H9 (cell line): ENCODE measurements around the gene SERPINB2. TPM values are rescaled to one million over a fixed set of nuclear protein-coding genes. Genes with fewer than 3 reads are reported as not detected.

ENCODE experiments used
- DNase-seq: peaks from one replicate; pipeline ENCODE4 v3.0.0-alpha.2; 2017
- H2AFZ ChIP-seq: one replicate; pipeline ENCODE4 v1.6.1; 2013; ENCODE audit warnings: mild to moderate bottlenecking, low read length, control low read depth, moderate library complexity
- H2AK5ac ChIP-seq: 2 replicates; pipeline ENCODE4 v1.6.1; 2013; ENCODE audit warnings: low read length, control low read depth, mixed read lengths; ENCODE audit not compliant: insufficient read length
- H2BK120ac ChIP-seq: one replicate; pipeline ENCODE4 v1.6.1; 2013; ENCODE audit warnings: low read depth, mild to moderate bottlenecking, low read length, control low read depth, inconsistent platforms; ENCODE audit not compliant: poor library complexity, severe bottlenecking
- H2BK12ac ChIP-seq: 2 replicates; pipeline ENCODE4 v1.6.1; 2013; ENCODE audit warnings: low read length, control low read depth, mixed read lengths, low read depth; ENCODE audit not compliant: insufficient read length
- H2BK15ac ChIP-seq: 2 replicates; pipeline ENCODE4 v1.6.1; 2013; ENCODE audit warnings: low read depth, low read length, control low read depth
- H2BK20ac ChIP-seq: one replicate; pipeline ENCODE4 v1.6.1; 2013; ENCODE audit warnings: low read depth, mild to moderate bottlenecking, low read length, control low read depth, inconsistent platforms; ENCODE audit not compliant: poor library complexity, severe bottlenecking
- H2BK5ac ChIP-seq: 2 replicates; pipeline ENCODE4 v1.6.1; 2013; ENCODE audit warnings: low read length, control low read depth, mixed read lengths; ENCODE audit not compliant: insufficient read length
- H3K14ac ChIP-seq: 2 replicates; pipeline ENCODE4 v1.6.1; 2013; ENCODE audit warnings: low read length, control low read depth; ENCODE audit not compliant: insufficient read depth
- H3K18ac ChIP-seq: 2 replicates; pipeline ENCODE4 v1.6.1; 2013; ENCODE audit warnings: low read depth, mild to moderate bottlenecking, mixed read lengths, low read length, control low read depth; ENCODE audit not compliant: insufficient read length
- H3K23ac ChIP-seq: 2 replicates; pipeline ENCODE4 v1.6.1; 2013; ENCODE audit warnings: low read length, control low read depth, mixed read lengths, low read depth; ENCODE audit not compliant: insufficient read length
- H3K23me2 ChIP-seq: 2 replicates; pipeline ENCODE4 v1.6.1; 2013; ENCODE audit warnings: low read depth, mild to moderate bottlenecking, mixed read lengths, low read length, control low read depth; ENCODE audit not compliant: insufficient read length, poor library complexity, severe bottlenecking
- H3K27ac ChIP-seq: 2 replicates; pipeline ENCODE4 v1.5.1; 2013; ENCODE audit warnings: low read length, control low read depth, mixed read lengths, low read depth; ENCODE audit not compliant: insufficient read length
- H3K27me3 ChIP-seq: 2 replicates; pipeline ENCODE4 v1.6.1; 2013; ENCODE audit warnings: low read length, control low read depth, inconsistent platforms; ENCODE audit not compliant: insufficient read depth
- H3K4ac ChIP-seq: 2 replicates; pipeline ENCODE4 v1.6.1; 2013; ENCODE audit warnings: low read depth, mild to moderate bottlenecking, control low read depth, inconsistent platforms, low read length, moderate library complexity
- H3K4me1 ChIP-seq: 2 replicates; pipeline ENCODE4 v1.6.1; 2013; ENCODE audit warnings: low read length, control low read depth, inconsistent platforms; ENCODE audit not compliant: insufficient read depth
- H3K4me2 ChIP-seq: 2 replicates; pipeline ENCODE4 v1.6.1; 2013; ENCODE audit warnings: low read length, control low read depth, mixed read lengths; ENCODE audit not compliant: insufficient read length, insufficient read depth
- H3K56ac ChIP-seq: 2 replicates; pipeline ENCODE4 v1.6.1; 2013; ENCODE audit warnings: low read depth, mild to moderate bottlenecking, mixed read lengths, low read length, control low read depth; ENCODE audit not compliant: insufficient read length
- H3K79me1 ChIP-seq: 2 replicates; pipeline ENCODE4 v1.6.1; 2013; ENCODE audit warnings: low read depth, mild to moderate bottlenecking, moderate library complexity, low read length, control low read depth, inconsistent platforms; ENCODE audit not compliant: insufficient read depth, poor library complexity, severe bottlenecking
- H3K79me2 ChIP-seq: 2 replicates; pipeline ENCODE4 v1.6.1; 2013; ENCODE audit warnings: low read length, control low read depth, inconsistent platforms; ENCODE audit not compliant: insufficient read depth
- H3K9ac ChIP-seq: 2 replicates; pipeline ENCODE4 v1.6.1; 2013; ENCODE audit warnings: low read length, control low read depth, mixed read lengths; ENCODE audit not compliant: insufficient read length; ENCODE audit errors: extremely low read depth
- H3K9me3 ChIP-seq: one replicate; pipeline ENCODE4 v1.6.1; 2013; ENCODE audit warnings: low read depth, low read length, inconsistent platforms; ENCODE audit not compliant: control insufficient read depth
- H3T11ph ChIP-seq: one replicate; pipeline ENCODE4 v1.6.1; 2013; ENCODE audit warnings: mild to moderate bottlenecking, low read length, control low read depth, inconsistent platforms
- H4K20me1 ChIP-seq: one replicate; pipeline ENCODE4 v1.6.1; 2013; ENCODE audit not compliant: control insufficient read depth, insufficient read length, insufficient read depth
- H4K5ac ChIP-seq: 2 replicates; pipeline ENCODE4 v1.6.1; 2013; ENCODE audit warnings: low read depth, mild to moderate bottlenecking, mixed read lengths, low read length, control low read depth; ENCODE audit not compliant: insufficient read length
- H4K8ac ChIP-seq: replicated peaks from 2 replicates; pipeline ENCODE4 v1.6.1; 2013; ENCODE audit warnings: low read length, control low read depth, mixed read lengths, low read depth; ENCODE audit not compliant: insufficient read length
- H4K91ac ChIP-seq: 2 replicates; pipeline ENCODE4 v1.6.1; 2013; ENCODE audit warnings: low read depth, mild to moderate bottlenecking, moderate library complexity, mixed read lengths, low read length, control low read depth; ENCODE audit not compliant: insufficient read length
- H3K27ac Mint-ChIP-seq, 3 experiments: 2 replicates in 2 of 3; 3 replicates in 1 of 3; pipeline ENCODE4 v1.8.0; 2020 to 2021; ENCODE audit warnings: mixed read lengths in 3 of 3, mild to moderate bottlenecking in 1 of 3, moderate library complexity in 1 of 3
- H3K27me3 Mint-ChIP-seq: 2 replicates; pipeline ENCODE4 v1.8.0; 2021; ENCODE audit warnings: low read depth, mild to moderate bottlenecking, moderate library complexity, mixed read lengths
- H3K36me3 Mint-ChIP-seq, 3 experiments: 2 replicates in 2 of 3; 3 replicates in 1 of 3; pipeline ENCODE4 v1.8.0; 2020 to 2021; ENCODE audit warnings: low read depth in 3 of 3, mixed read lengths in 3 of 3; ENCODE audit not compliant: insufficient read depth in 1 of 3
- H3K4me1 Mint-ChIP-seq, 2 experiments: 2 replicates each; pipeline ENCODE4 v1.8.0; 2020; ENCODE audit warnings: mixed read lengths in 2 of 2
- H3K4me3 Mint-ChIP-seq, 2 experiments: 2 replicates in 1 of 2; 3 replicates in 1 of 2; pipeline ENCODE4 v1.8.0; 2020 to 2021; ENCODE audit warnings: mild to moderate bottlenecking in 2 of 2, mixed read lengths in 2 of 2, moderate library complexity in 1 of 2
- H3K9me3 Mint-ChIP-seq, 2 experiments: 2 replicates in 1 of 2; 3 replicates in 1 of 2; pipeline ENCODE4 v1.8.0; 2020; ENCODE audit warnings: mild to moderate bottlenecking in 2 of 2, mixed read lengths in 2 of 2, moderate library complexity in 1 of 2
- WGBS: extraction: QIAGEN DNeasy Blood & Tissue Kit; methylation state at CpG from one replicate; pipeline ENCODE4 v1.1.7; 2013; ENCODE audit warnings: missing lambda C conversion rate, low lambda C conversion rate, mixed read lengths; ENCODE audit not compliant: insufficient read length; ENCODE audit errors: extremely low coverage; 5-methylcytosine and 5-hydroxymethylcytosine counted together
- total RNA-seq: library from RNA; stranded (reverse); gene quantifications from 2 replicates; pipeline ENCODE4 v1.2.1, GENCODE V29; 2021
- TF ChIP-seq, protein P1 (sequence below): fragments of 200-600 bp; sonication (generic); conservative IDR thresholded peaks from 3 replicates; pipeline ENCODE4 v1.8.0; 2021; ENCODE audit warnings: antibody characterized with exemption, mild to moderate bottlenecking

The SERPINB2 gene
- total RNA-seq, 1 experiment from 2014 or later, result not detected

DNA sequence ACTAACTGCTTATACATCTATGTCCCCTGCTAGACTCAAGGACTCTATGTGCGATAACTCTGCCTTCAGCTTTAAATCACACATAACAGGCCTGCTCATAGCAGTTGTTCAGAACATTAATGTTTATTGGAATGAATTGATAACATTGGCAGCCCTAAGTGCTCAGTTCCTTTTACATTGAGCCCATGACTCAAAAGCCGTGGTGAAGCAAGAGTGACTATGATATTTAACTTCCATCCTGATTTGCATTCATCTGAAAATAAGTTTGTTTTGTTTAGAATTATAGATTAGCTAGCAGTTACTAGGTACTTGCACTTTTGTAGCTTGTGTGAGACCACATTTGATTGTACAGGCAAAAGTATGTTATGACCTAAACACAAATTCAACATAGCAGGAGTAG lies 34.5 kb downstream of the SERPINB2 start:
- Histone ChIP-seq H2BK120ac (no peak overlapping the region), H2BK20ac (no peak overlapping the region), H3K79me2 (0 out of 2 replicates have a peak, but pooled peaks cover 2% of the 10 kb centered on the region), H4K20me1 (no peaks in the 10 kb centered on the region), H3K4ac (no peak overlapping the region), H4K5ac (no peak overlapping the region), H3K27me3 (no peaks in the 10 kb centered on the region), H3K79me1 (no peaks in the 10 kb centered on the region), H3K14ac (no peak overlapping the region), H2BK12ac (no peak overlapping the region), H3K4me2 (no peak overlapping the region), H3K56ac (no peak overlapping the region), H4K8ac (no peak overlapping the region), H2BK15ac (no peak overlapping the region), H2AK5ac (no peak overlapping the region), H3K4me1 (no peaks in the 10 kb centered on the region), H4K91ac (no peak overlapping the region), H3T11ph (no peak overlapping the region), H2AFZ (no peak overlapping the region), H3K18ac (no peak overlapping the region), H3K9ac (no peak overlapping the region), H2BK5ac (no peak overlapping the region), H3K23ac (no peak overlapping the region), H3K9me3 (no peaks in the 10 kb centered on the region), H3K23me2 (no peaks in the 10 kb centered on the region), H3K27ac (no peak overlapping the region)
- TF ChIP-seq, protein P1, sequence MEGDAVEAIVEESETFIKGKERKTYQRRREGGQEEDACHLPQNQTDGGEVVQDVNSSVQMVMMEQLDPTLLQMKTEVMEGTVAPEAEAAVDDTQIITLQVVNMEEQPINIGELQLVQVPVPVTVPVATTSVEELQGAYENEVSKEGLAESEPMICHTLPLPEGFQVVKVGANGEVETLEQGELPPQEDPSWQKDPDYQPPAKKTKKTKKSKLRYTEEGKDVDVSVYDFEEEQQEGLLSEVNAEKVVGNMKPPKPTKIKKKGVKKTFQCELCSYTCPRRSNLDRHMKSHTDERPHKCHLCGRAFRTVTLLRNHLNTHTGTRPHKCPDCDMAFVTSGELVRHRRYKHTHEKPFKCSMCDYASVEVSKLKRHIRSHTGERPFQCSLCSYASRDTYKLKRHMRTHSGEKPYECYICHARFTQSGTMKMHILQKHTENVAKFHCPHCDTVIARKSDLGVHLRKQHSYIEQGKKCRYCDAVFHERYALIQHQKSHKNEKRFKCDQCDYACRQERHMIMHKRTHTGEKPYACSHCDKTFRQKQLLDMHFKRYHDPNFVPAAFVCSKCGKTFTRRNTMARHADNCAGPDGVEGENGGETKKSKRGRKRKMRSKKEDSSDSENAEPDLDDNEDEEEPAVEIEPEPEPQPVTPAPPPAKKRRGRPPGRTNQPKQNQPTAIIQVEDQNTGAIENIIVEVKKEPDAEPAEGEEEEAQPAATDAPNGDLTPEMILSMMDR, result no peak
- Mint-ChIP-seq H3K27me3 (no peaks in the 10 kb centered on the region), H3K4me3 (no peak overlapping the region), H3K4me1 (no peaks in the 10 kb centered on the region), H3K36me3 (no peaks in the 10 kb centered on the region), H3K27ac (no peak overlapping the region), H3K9me3 (no peaks in the 10 kb centered on the region)
- DNase-seq, result no peak
- no CpG with 5 or more reads among the region's 2 CpGs for WGBS
